Measurements from ENCODE around the gene BEST3. TPM values are rescaled to one million over a fixed set of nuclear protein-coding genes. Genes with fewer than 3 reads are reported as not detected.
"Not testable (repeated sequence)": the region's sequence is repeated elsewhere in the genome, so short reads cannot be mapped to it uniquely, and the experiment has no call there.

Gene BEST3
- polyA plus RNA-seq, 3 donors = not detected

DNA sequence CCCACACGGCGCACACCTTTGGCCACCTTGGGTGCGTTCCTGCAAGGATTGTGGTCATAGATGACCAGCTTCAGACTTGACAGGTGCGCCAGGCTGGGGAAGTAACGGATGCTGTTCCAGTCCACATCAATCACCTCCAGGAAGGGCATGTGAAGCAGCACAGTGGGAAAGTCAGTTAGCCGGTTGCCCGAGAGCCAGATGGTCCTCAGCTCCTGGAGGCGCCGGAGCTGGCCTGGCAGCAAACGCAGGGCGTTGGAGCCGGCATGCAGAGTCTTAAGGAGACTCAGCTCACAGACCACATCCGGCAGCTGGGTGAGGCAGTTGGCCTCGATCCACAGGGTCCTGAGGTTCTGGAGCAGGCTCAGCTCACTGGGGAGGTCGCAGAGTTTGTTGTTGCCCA lies 89.0 kb downstream of the BEST3 start:
- Histone ChIP-seq H4K20me1 (ENCODE audit: insufficient read depth, low read length) (no peaks in the 10 kb centered on the region), H3K9ac (ENCODE audit: insufficient read depth, low read length, poor library complexity, severe bottlenecking) (no peak overlapping the region), H3K9me3 (replicated peaks in 1 of 2; ENCODE audit: control insufficient read depth in 1 of 2, insufficient read depth in 1 of 2, low read length in 2 of 2) (peaks cover 0 to 3% of the 10 kb centered on the region in 2 donors), H3K36me3 (replicated peaks in 1 of 2; ENCODE audit: control insufficient read depth in 1 of 2, insufficient read depth in 2 of 2, low read length in 2 of 2) (no peaks in the 10 kb centered on the region), H3K4me2 (replicated peaks; ENCODE audit: extremely low read depth, low read length, poor library complexity, severe bottlenecking) (no peak overlapping the region), H3K4me3 (replicated peaks in 1 of 3; ENCODE audit: low read depth in 2 of 3, low read length in 3 of 3) (no peak overlapping the region), H3K27me3 (ENCODE audit: control insufficient read depth in 2 of 2, insufficient read depth in 2 of 2, low read length in 2 of 2) (no peaks in the 10 kb centered on the region), H3K4me1 (ENCODE audit: control insufficient read depth in 1 of 2, insufficient read depth in 2 of 2, low read length in 2 of 2) (peaks cover 4 to 8% of the 10 kb centered on the region in 2 donors), H2AFZ (ENCODE audit: insufficient read depth, low read depth, low read length, poor library complexity, severe bottlenecking) (no peak overlapping the region), H3K27ac (ENCODE audit: low read depth in 1 of 2, low read length in 2 of 2) (no peak overlapping the region), H3K79me2 (ENCODE audit: insufficient read depth, low read length) (no peaks in the 10 kb centered on the region)
- Mint-ChIP-seq H3K4me3 (peak overlapping the region in 1 of 2 donors; percentile 60), H3K36me3 (no peaks in the 10 kb centered on the region), H3K9me3 (peaks cover 0 to 3% (median 0%) of the 10 kb centered on the region in 7 donors), H3K4me1 (peaks cover 13% of the 10 kb centered on the region), H3K27me3 (ENCODE audit: low read depth in 3 of 3) (peaks cover 0 to 2% (median under 1%) of the 10 kb centered on the region in 3 donors), H3K27ac (peak overlapping the region in 1 of 7 donors; percentile 50)
- DNase-seq = no peak
- intact Hi-C loops (cut with micrococcal nuclease) = no loop called here
- TF ChIP-seq, protein P1, sequence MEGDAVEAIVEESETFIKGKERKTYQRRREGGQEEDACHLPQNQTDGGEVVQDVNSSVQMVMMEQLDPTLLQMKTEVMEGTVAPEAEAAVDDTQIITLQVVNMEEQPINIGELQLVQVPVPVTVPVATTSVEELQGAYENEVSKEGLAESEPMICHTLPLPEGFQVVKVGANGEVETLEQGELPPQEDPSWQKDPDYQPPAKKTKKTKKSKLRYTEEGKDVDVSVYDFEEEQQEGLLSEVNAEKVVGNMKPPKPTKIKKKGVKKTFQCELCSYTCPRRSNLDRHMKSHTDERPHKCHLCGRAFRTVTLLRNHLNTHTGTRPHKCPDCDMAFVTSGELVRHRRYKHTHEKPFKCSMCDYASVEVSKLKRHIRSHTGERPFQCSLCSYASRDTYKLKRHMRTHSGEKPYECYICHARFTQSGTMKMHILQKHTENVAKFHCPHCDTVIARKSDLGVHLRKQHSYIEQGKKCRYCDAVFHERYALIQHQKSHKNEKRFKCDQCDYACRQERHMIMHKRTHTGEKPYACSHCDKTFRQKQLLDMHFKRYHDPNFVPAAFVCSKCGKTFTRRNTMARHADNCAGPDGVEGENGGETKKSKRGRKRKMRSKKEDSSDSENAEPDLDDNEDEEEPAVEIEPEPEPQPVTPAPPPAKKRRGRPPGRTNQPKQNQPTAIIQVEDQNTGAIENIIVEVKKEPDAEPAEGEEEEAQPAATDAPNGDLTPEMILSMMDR (IDR thresholded peaks at IDR 0.05) = no peak
- WGBS (ENCODE audit: insufficient coverage) = 95% methylated on average over 15 of the region's 15 CpGs

DNA sequence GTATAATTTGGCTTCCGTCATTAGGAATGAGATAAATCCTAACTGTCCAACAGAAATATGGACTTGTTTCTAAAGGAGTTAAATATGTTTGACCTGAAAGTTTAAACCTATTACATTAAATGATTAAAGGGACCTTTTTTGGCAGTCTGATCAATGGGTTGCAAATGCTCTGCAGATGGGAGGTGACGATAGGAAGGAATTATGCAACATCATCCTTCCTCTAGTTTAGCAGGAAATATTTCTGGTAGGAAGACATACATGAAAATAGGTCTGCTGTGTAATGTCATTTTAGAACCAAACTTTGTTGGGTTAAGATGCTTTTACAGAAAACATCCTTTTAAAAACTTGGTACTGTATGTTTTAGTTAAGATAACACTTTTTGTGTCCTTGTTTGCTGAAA lies 91.0 kb downstream of the BEST3 start:
- Histone ChIP-seq H3K9me3 (replicated peaks in 1 of 2; ENCODE audit: control insufficient read depth in 1 of 2, insufficient read depth in 1 of 2, low read length in 2 of 2) (no peaks in the 10 kb centered on the region), H3K36me3 (replicated peaks in 1 of 2; ENCODE audit: control insufficient read depth in 1 of 2, insufficient read depth in 2 of 2, low read length in 2 of 2) (peaks cover 4 to 5% of the 10 kb centered on the region in 2 donors), H4K20me1 (ENCODE audit: insufficient read depth, low read length) (no peaks in the 10 kb centered on the region), H3K4me3 (replicated peaks in 1 of 3; ENCODE audit: low read depth in 2 of 3, low read length in 3 of 3) (no peak overlapping the region), H3K27ac (ENCODE audit: low read depth in 1 of 2, low read length in 2 of 2) (no peak overlapping the region), H3K4me1 (ENCODE audit: control insufficient read depth in 1 of 2, insufficient read depth in 2 of 2, low read length in 2 of 2) (peaks cover 4 to 8% of the 10 kb centered on the region in 2 donors), H3K9ac (ENCODE audit: insufficient read depth, low read length, poor library complexity, severe bottlenecking) (no peak overlapping the region), H3K79me2 (ENCODE audit: insufficient read depth, low read length) (no peaks in the 10 kb centered on the region), H2AFZ (ENCODE audit: insufficient read depth, low read depth, low read length, poor library complexity, severe bottlenecking) (peak overlapping the region; percentile 19), H3K27me3 (ENCODE audit: control insufficient read depth in 2 of 2, insufficient read depth in 2 of 2, low read length in 2 of 2) (no peaks in the 10 kb centered on the region), H3K4me2 (replicated peaks; ENCODE audit: extremely low read depth, low read length, poor library complexity, severe bottlenecking) (no peak overlapping the region)
- TF ChIP-seq, protein P1 (IDR thresholded peaks at IDR 0.05) = no peak
- DNase-seq = peak in 1 of 3 donors; percentile 7
- Mint-ChIP-seq H3K4me3 (no peak overlapping the region), H3K9me3 (peaks cover 0 to 3% (median 1%) of the 10 kb centered on the region in 7 donors), H3K27me3 (ENCODE audit: low read depth in 3 of 3) (peaks cover 0 to 2% (median 1%) of the 10 kb centered on the region in 3 donors), H3K36me3 (peaks cover 5% of the 10 kb centered on the region in 2 donors), H3K4me1 (peaks cover 13% of the 10 kb centered on the region), H3K27ac (no peak overlapping the region)
- no CpG with 5 or more reads among the region's 2 CpGs for WGBS (ENCODE audit: insufficient coverage)
- intact Hi-C loops (cut with micrococcal nuclease) = no loop called here

DNA sequence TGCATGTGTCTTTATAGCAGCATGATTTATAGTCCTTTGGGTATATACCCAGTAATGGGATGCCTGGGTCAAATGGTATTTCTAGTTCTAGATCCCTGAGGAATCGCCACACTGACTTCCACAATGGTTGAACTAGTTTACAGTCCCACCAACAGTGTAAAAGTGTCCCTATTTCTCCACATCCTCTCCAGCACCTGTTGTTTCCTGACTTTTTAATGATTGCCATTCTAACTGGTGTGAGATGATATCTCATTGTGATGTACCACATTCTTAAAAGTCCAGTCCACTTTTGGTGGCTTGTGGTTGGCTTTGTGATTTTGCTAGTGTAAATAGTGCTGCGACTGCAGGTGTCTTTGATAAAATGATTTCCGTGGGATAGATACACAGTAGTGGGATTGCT lies 94.8 kb downstream of the BEST3 start:
- peaks cover 35 to 43% of the 10 kb centered on the region in 2 donors for H3K36me3 ChIP-seq (replicated peaks in 1 of 2; ENCODE audit: control insufficient read depth in 1 of 2, insufficient read depth in 2 of 2, low read length in 2 of 2)
- H3K4me2 ChIP-seq (replicated peaks; ENCODE audit: extremely low read depth, low read length, poor library complexity, severe bottlenecking); H3K4me3 ChIP-seq (replicated peaks in 1 of 3; ENCODE audit: low read depth in 2 of 3, low read length in 3 of 3); H3K27ac ChIP-seq (ENCODE audit: low read depth in 1 of 2, low read length in 2 of 2); H3K27ac Mint-ChIP-seq; H3K27me3 ChIP-seq (ENCODE audit: control insufficient read depth in 2 of 2, insufficient read depth in 2 of 2, low read length in 2 of 2); H3K4me3 Mint-ChIP-seq; H3K9me3 Mint-ChIP-seq; intact Hi-C loops (cut with micrococcal nuclease); H4K20me1 ChIP-seq (ENCODE audit: insufficient read depth, low read length); DNase-seq; H3K9me3 ChIP-seq (replicated peaks in 1 of 2; ENCODE audit: control insufficient read depth in 1 of 2, insufficient read depth in 1 of 2, low read length in 2 of 2); H3K79me2 ChIP-seq (ENCODE audit: insufficient read depth, low read length); H2AFZ ChIP-seq (ENCODE audit: insufficient read depth, low read depth, low read length, poor library complexity, severe bottlenecking); H3K4me1 ChIP-seq (ENCODE audit: control insufficient read depth in 1 of 2, insufficient read depth in 2 of 2, low read length in 2 of 2); H3K27me3 Mint-ChIP-seq (ENCODE audit: low read depth in 3 of 3); H3K9ac ChIP-seq (ENCODE audit: insufficient read depth, low read length, poor library complexity, severe bottlenecking): not testable (repeated sequence)
- H3K4me1 Mint-ChIP-seq = peaks cover 13% of the 10 kb centered on the region
- H3K36me3 Mint-ChIP-seq = peaks cover 37 to 42% of the 10 kb centered on the region in 2 donors
- WGBS (ENCODE audit: insufficient coverage) = no CpG with 5 or more reads among the region's 3 CpGs
